LNCaP clone FGC (cell line): ENCODE results near the gene KRT39.

Experiments used
- DNase-seq: peaks from one replicate; pipeline ENCODE4 v3.0.0-alpha.2; 2011; ENCODE audit warnings: low read depth
- H3K4me3 ChIP-seq: 2 replicates; pipeline ENCODE4 v1.5.1; 2011; ENCODE audit warnings: mild to moderate bottlenecking, low read depth, low read length, control low read depth
- TF ChIP-seq, protein P1 (sequence below): IDR thresholded peaks from 2 replicates; pipeline ENCODE4 v1.5.1; 2012; ENCODE audit warnings: mild to moderate bottlenecking; ENCODE audit not compliant: control insufficient read depth, insufficient read depth; ENCODE audit errors: extremely low read depth

KRT39 gene

DNA sequence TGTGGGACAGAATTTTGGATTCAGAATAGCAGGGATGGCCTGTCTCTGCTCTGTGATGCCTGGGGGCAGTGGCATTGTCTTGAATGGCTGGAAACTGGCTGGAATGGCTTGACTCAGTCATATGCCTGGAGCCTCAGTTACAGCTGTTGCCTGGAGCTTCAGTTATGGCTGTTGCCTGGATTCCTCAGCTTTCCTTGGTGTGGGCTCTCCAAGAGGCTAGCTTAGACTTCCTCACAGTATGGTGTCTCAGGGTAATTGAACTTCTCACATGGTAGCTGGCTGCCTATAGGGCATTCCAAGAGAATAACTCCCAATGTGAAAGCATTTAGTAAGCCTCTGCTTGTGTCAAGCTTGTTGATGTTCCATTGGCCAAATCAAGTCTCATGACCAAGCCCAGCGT lies 50.4 kb downstream of the KRT39 start:
- no peak overlapping the region for H3K4me3 ChIP-seq
- no peak for DNase-seq
- TF ChIP-seq, protein P1, sequence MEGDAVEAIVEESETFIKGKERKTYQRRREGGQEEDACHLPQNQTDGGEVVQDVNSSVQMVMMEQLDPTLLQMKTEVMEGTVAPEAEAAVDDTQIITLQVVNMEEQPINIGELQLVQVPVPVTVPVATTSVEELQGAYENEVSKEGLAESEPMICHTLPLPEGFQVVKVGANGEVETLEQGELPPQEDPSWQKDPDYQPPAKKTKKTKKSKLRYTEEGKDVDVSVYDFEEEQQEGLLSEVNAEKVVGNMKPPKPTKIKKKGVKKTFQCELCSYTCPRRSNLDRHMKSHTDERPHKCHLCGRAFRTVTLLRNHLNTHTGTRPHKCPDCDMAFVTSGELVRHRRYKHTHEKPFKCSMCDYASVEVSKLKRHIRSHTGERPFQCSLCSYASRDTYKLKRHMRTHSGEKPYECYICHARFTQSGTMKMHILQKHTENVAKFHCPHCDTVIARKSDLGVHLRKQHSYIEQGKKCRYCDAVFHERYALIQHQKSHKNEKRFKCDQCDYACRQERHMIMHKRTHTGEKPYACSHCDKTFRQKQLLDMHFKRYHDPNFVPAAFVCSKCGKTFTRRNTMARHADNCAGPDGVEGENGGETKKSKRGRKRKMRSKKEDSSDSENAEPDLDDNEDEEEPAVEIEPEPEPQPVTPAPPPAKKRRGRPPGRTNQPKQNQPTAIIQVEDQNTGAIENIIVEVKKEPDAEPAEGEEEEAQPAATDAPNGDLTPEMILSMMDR, result no peak

DNA sequence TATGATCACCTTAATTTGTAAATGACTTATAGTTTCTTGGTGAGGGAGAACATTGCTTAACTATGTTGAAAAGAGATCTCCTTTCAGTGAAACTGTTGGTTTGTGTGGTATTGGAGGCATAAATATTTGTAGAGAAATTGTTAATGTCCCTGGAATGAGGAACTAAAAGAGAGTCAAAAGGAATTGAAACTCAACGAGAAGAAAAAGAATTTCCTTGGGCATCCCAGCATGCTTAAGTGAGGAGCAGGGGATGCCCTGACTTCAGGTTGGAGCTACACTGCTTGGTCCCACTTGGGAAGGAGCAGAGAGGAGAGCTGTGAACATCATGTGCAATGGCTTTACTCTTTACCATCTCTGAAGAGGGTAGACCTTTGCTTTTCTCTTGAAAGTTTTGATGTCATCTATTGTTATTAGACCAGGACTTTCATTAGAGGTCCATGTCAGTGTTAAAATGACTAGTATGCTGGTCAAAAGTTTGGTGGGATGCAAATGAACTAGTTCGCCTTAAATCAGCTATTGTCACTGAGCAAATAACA lies 51.0 kb downstream of the KRT39 start:
- DNase-seq, result no peak
- H3K4me3 ChIP-seq, result no peak overlapping the region
- TF ChIP-seq, protein P1, result no peak

DNA sequence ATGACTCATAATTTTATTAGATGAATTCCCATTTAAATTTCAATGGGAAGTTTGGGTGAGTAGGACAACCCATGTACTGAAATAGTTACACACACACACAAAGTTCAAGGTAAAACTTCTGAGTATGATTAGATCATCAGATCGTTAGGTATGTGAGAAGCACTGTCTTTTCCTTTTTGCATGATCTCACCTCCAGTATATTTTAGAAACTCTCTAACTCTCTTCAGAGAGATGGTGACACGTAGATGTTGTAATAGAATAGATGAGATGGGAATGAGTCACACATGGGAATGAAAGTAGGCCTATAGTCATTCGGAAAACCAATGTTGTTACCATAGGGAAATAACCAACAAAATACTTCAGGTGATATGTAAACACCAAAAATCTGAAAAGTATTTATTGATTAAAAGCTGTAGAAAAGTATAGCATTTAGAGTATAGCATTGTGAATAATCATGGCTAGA lies 51.5 kb downstream of the KRT39 start:
- no peak for DNase-seq
- H3K4me3 ChIP-seq, result no peak overlapping the region
- TF ChIP-seq, protein P1, result no peak

DNA sequence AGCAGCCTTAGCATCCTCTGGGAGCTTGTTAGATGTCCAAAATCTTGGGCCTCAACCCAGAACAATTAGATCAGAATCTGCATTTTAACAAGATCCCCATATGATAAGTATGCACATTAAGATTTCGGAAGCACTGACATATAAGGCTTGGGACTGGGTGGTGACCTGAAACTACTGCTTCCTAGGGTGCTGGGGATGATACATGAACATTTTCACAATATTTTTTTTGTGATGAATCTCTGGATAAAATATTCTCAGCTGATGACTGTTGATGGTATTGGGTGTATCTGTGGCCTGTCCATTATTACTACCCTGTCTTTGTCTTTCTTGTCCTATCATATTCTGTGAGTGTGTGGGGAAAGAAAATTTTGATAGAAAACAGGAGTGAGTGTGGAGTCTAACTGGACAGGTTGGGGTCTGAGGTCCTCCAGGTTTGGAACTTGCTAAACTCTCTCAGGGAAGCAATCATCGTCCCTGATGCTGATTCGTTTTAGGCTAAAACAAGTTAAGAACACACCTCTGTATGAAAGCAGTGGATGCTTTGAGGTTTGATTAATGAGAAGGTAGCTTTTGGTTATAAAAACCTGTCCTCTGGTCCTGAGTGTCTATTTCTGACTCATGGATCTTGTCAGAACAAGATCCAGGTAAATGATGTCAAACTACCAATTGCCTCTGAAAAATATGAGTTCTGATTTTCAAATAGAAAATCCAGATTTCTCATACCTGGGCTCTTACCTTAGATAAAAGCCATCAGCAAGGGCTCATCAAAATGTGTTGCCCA lies 52.5 kb downstream of the KRT39 start:
- no peak overlapping the region for H3K4me3 ChIP-seq
- no peak for DNase-seq
- TF ChIP-seq, protein P1, result no peak

DNA sequence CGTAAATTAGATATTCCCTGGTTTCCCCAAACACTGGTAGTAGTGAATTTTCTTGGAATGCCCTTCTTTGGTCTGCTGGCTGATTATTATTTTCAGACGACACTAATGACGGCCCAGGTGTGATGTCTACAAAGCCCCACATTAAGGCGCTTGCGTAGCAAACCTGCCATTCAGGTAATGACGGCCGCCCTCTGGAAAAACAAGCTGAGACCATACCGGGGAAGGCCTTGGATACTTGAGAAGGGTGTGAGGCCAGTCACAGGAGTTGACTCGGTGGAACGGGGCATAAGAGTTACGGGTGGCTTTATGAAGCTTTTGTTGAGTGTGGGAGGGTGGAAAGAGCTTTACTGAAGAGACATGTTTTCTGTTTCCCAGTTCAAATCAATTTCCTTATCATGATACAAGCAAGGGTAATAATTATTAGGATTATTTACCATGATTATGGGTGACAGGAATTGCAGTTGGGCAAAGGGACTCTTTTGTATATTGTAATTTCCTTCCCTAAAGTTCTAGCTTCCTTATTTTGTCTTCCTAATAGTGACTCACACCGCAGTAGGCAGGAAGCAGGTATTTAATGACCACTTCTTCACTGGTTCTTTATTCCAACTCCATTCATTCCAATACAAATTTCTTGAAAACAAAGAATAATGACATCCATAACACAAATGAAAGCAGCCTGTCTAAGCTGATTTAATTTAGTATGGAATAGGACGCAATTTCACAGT lies 54.1 kb downstream of the KRT39 start:
- TF ChIP-seq, protein P1, result no peak
- DNase-seq, result no peak
- H3K4me3 ChIP-seq, result no peak overlapping the region

DNA sequence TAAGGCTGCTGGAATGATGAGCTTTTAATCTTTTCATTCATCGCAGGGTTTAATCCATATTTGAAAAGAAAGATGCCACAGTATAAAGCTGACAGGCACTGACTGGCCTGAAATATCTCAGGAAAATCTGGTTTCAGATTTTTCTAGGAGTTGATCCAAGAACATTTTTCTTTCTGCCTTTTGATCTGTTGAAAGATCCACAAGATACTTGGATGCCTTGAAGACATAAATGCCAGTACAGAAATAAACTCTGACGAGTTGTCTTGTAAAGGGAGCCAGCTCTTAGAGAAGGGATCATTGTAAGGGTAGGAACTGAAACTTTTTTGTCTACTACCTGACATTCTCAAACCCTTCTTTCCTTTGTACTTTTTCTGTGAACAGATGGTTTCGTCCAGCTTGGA lies 56.3 kb downstream of the KRT39 start:
- TF ChIP-seq, protein P1, result no peak
- no peak overlapping the region for H3K4me3 ChIP-seq

More for the DNA sequence above, 56.3 kb downstream of the KRT39 start:
- no peak for DNase-seq
